Right lobe of liver (tissue), 4 donors: ENCODE results near the gene BCAM.

ENCODE experiments used
- POLR2A ChIP-seq: fragments of 450-650 bp; IDR thresholded peaks from one replicate; pipeline ENCODE4 v1.6.1; 2017; ENCODE audit warnings: antibody characterized with exemption, mild to moderate bottlenecking
- TF ChIP-seq, protein P1 (sequence below), 4 donors: fragments of 200-600 bp in 3 of 4; fragments of 450-650 bp in 1 of 4; IDR thresholded peaks; one replicate each; pipeline versions ENCODE4 v1.5.1 to v1.8.0; 2016 to 2022; ENCODE audit warnings: antibody characterized with exemption in 4 of 4, mild to moderate bottlenecking in 2 of 4
- donor health status: DM: no; HTN: no; CAD: no.
- donor health status: DM: no; HTN: no; CAD: no.
- donor health status: DM: no; HTN: yes; CAD: no.

DNA sequence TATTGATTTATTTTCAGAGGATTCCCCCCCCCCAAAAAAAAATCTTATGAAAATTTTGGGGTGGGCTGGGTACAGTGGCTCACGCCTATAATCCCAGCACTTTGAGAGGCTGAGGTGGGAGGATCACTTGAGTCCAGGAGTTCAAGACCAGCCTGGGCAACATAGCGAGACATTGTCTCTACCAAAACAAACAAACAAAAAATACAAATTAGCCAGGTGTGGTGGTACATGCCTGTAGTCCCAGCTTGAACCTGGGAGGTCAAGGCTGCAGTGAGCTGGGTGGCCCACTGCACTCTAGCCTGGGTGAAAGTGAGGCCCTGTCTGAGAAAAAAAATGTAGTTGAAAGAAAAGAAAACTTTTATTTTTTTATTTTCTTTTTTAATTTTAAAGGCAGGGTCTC, 55.1 kb downstream of the BCAM start:
- TF ChIP-seq, protein P1, sequence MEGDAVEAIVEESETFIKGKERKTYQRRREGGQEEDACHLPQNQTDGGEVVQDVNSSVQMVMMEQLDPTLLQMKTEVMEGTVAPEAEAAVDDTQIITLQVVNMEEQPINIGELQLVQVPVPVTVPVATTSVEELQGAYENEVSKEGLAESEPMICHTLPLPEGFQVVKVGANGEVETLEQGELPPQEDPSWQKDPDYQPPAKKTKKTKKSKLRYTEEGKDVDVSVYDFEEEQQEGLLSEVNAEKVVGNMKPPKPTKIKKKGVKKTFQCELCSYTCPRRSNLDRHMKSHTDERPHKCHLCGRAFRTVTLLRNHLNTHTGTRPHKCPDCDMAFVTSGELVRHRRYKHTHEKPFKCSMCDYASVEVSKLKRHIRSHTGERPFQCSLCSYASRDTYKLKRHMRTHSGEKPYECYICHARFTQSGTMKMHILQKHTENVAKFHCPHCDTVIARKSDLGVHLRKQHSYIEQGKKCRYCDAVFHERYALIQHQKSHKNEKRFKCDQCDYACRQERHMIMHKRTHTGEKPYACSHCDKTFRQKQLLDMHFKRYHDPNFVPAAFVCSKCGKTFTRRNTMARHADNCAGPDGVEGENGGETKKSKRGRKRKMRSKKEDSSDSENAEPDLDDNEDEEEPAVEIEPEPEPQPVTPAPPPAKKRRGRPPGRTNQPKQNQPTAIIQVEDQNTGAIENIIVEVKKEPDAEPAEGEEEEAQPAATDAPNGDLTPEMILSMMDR (IDR thresholded peaks at IDR 0.05), result no peak
- TF ChIP-seq POLR2A, result no peak
